Bronchial epithelial cell (primary cell): ENCODE data around the gene SRMS. TPM values are rescaled to one million over a fixed set of nuclear protein-coding genes. Genes with fewer than 3 reads are reported as not detected.
A peak's percentile ranks its signal among the peaks of the same experiment; 100 is the strongest.

ENCODE experiments used
- DNase-seq: peaks from one replicate; pipeline ENCODE4 v3.0.0-alpha.2; 2010; ENCODE audit warnings: low read depth
- FAIRE-seq: peaks from 2 replicates; lab custom pipeline; 2011; peaks lifted over from hg19 to GRCh38; lab: Jason Lieb, UNC
- H3K27me3 ChIP-seq: 2 replicates; pipeline ENCODE4 v1.5.1; 2011; ENCODE audit warnings: low read length; ENCODE audit not compliant: control insufficient read depth, insufficient read depth
- H3K36me3 ChIP-seq: 2 replicates; pipeline ENCODE4 v1.5.1; 2011; ENCODE audit warnings: low read length; ENCODE audit not compliant: control insufficient read depth, insufficient read depth
- H3K4me3 ChIP-seq: 2 replicates; pipeline ENCODE4 v1.5.1; 2011; ENCODE audit warnings: mild to moderate bottlenecking, low read depth, low read length, control low read depth
- total RNA-seq: library from RNA; depleted of rRNA; stranded (reverse); fragments of >200 nt; gene quantifications from 2 replicates; pipeline ENCODE4 v1.2.1, GENCODE V29; 2014
- TF ChIP-seq, protein P1 (sequence below): IDR thresholded peaks from 2 replicates; pipeline ENCODE4 v1.5.1; 2011; ENCODE audit warnings: mild to moderate bottlenecking, moderate library complexity, low read length, control low read depth, inconsistent platforms; ENCODE audit not compliant: insufficient read depth, severe bottlenecking

The SRMS gene
- total RNA-seq, 1 donor from 2014 or later = 0.79 TPM

DNA sequence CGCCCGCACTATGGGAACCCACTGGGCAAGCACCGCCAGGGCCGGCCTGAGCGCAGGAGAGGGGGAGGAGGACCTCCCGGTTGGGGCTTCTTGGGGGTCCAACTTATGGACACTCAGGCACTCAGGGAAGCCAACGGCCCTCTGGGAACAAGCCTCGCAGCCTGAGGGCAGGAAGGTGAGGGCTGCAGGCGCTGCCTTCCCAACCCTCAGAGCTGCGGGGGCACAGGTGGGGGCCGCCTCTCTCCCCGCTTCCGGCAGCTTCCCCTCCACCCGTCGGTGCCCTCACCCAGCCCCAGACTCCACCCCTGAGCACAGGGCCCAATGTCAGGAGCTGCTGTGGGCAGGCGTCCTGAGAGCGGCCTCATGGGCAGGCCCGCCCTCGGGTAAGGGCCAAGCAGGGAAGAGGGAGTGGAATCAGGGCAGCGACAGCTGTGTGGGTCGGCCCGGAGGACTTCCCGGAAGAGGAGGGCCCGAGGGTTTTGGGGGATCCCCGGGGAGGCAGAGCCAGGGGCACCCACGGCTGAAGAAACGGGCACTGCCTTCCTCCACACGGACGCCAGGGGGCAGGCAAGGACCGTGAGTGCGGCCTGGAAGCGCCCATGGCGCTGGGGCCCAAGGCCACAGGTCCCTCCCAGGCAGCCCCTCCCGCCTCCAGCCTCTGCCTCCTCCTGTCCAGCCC is 9.9 kb downstream of the SRMS start:
- peak; percentile 90 for DNase-seq
- H3K27me3 ChIP-seq = no peaks in the 10 kb centered on the region
- FAIRE-seq = no peak
- peaks cover 1% of the 10 kb centered on the region for H3K36me3 ChIP-seq
- TF ChIP-seq, protein P1, sequence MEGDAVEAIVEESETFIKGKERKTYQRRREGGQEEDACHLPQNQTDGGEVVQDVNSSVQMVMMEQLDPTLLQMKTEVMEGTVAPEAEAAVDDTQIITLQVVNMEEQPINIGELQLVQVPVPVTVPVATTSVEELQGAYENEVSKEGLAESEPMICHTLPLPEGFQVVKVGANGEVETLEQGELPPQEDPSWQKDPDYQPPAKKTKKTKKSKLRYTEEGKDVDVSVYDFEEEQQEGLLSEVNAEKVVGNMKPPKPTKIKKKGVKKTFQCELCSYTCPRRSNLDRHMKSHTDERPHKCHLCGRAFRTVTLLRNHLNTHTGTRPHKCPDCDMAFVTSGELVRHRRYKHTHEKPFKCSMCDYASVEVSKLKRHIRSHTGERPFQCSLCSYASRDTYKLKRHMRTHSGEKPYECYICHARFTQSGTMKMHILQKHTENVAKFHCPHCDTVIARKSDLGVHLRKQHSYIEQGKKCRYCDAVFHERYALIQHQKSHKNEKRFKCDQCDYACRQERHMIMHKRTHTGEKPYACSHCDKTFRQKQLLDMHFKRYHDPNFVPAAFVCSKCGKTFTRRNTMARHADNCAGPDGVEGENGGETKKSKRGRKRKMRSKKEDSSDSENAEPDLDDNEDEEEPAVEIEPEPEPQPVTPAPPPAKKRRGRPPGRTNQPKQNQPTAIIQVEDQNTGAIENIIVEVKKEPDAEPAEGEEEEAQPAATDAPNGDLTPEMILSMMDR = peak; percentile 99
- H3K4me3 ChIP-seq = peak overlapping the region; percentile 53

DNA sequence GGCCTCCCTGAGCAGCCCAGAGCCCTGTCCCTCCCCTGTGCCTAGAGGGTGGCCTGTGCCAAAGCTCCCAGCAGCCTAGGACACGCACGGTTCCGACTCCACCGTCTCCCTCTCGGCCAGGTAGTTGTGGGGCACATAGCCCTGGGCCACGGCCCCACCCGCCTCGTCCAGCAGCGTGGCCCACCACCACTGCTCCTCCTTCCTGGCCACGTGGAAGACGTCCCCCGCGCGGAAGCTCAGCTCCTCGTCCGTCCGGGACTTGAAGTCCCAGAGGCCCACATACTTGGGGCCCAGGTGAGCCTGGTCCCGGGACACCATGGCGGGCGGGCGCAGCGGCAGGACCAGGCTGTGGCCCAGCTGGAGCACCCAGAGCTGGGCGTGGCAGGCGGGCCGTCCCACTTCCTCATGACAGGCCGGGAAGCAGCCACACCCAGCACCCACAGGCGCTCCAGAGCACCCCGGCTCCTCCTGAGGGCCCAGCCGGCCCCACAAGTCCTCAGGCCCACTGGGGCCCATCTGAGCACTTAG is 10.5 kb downstream of the SRMS start, which contains the start of gene PTK6:
TSS of gene PTK6 (minus strand) at position 380 of the 528 bp plus-strand sequence. CDS start at position 318, 62 bp downstream.
- peaks cover 1% of the 10 kb centered on the region for H3K36me3 ChIP-seq
- TF ChIP-seq, protein P1 = no peak
- no peak for FAIRE-seq
- no peaks in the 10 kb centered on the region for H3K27me3 ChIP-seq
- DNase-seq = peak; percentile 46
- peak within 1 kb of the TSS; percentile 53 for H3K4me3 ChIP-seq

- peak overlapping the region; percentile 53 for H3K4me3 ChIP-seq
- peaks cover 1% of the 10 kb centered on the region for H3K36me3 ChIP-seq
- H3K27me3 ChIP-seq = no peaks in the 10 kb centered on the region
- FAIRE-seq (no peak), DNase-seq (peak; percentile 44)
- TF ChIP-seq, protein P1 = no peak
Observed at GRCh38 chr20:63536241-63536977, 11.1 kb downstream of the SRMS start.

DNA sequence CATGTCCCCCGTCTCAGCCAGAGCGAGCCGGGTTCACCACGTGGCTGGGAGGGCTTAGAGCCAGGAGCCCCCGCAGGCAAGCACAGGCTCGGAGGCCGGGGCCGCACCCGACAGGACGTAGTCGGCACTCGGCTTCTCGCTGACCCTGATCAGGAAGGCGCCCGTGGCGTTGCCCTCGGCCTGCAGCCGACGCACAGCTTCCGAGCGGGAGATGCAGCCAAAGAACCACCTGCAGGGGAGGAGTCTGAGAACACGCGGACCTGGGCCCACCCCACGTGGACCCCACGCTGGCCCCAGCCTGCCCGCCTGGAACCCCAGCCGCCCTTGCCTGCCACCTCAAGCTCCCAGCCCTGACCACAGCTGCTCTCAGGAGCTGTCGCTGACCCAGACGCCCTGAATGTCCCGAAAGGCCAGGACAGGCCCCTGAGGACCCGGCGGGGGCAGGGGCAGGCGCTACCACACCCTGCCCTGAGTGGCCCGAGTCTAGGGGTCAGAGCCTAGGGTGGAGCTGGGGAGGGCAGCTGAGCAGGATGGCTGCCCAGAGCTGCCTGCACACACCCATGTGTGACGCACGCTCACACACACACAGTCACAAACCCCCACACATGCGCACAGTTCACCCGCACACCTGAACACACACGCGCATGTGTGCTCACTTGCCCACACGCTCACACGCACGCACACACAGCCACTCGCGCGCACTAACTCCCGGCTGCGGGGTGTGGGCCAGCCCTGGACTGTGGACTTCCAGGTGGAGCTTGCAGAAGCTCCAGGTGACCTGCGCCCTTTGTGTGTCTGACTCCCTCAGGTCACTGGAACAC is 12.5 kb downstream of the SRMS start:
- H3K4me3 ChIP-seq = no peak overlapping the region
- H3K36me3 ChIP-seq = peaks cover 1% of the 10 kb centered on the region
- H3K27me3 ChIP-seq = no peaks in the 10 kb centered on the region
- FAIRE-seq (no peak), DNase-seq (peak; percentile 36)
- TF ChIP-seq, protein P1 = no peak

- TF ChIP-seq, protein P1 = no peak
- DNase-seq (no peak), FAIRE-seq (no peak)
- Histone ChIP-seq H3K27me3 (no peaks in the 10 kb centered on the region), H3K4me3 (no peak overlapping the region), H3K36me3 (peaks cover 1% of the 10 kb centered on the region)
Observed at GRCh38 chr20:63534427-63534830, 13.1 kb downstream of the SRMS start.
